Retinal pigment epithelial cell (primary cell): Measurements from ENCODE around the gene LGSN.
"Not testable (repeated sequence)": the region's sequence is repeated elsewhere in the genome, so short reads cannot be mapped to it uniquely, and the experiment has no call there.

Experiments used
- DNase-seq: peaks from one replicate; pipeline ENCODE4 v3.0.0-alpha.2; 2010; ENCODE audit warnings: low read depth
- H3K4me3 ChIP-seq: 2 replicates; pipeline ENCODE4 v1.5.1; 2011; ENCODE audit warnings: mild to moderate bottlenecking, low read length, control low read depth, moderate library complexity
- CTCF ChIP-seq: conservative IDR thresholded peaks from 2 replicates; pipeline ENCODE4 v1.5.1; 2011; ENCODE audit warnings: low read depth, low read length, control low read depth, inconsistent platforms

LGSN gene

GRCh38 chr6:63349401-63349800 lies 29.6 kb upstream of the LGSN start:
- no peak for TF ChIP-seq CTCF
- H3K4me3 ChIP-seq, result no peak overlapping the region
- DNase-seq, result no peak

GRCh38 chr6:63348836-63349235 lies 29.1 kb upstream of the LGSN start:
- no peak for DNase-seq
- TF ChIP-seq CTCF, result no peak
- no peak overlapping the region for H3K4me3 ChIP-seq

GRCh38 chr6:63347599-63347998 lies 27.8 kb upstream of the LGSN start:
- H3K4me3 ChIP-seq, result no peak overlapping the region
- peak; percentile 40 for DNase-seq
- TF ChIP-seq CTCF, result no peak

GRCh38 chr6:63346217-63346835 lies 26.5 kb upstream of the LGSN start:
- no peak for TF ChIP-seq CTCF
- no peak for DNase-seq
- H3K4me3 ChIP-seq, result no peak overlapping the region

GRCh38 chr6:63340351-63340750 lies 20.6 kb upstream of the LGSN start:
- no peak for TF ChIP-seq CTCF
- no peak for DNase-seq
- H3K4me3 ChIP-seq, result no peak overlapping the region

GRCh38 chr6:63334652-63335051 lies 14.9 kb upstream of the LGSN start:
- H3K4me3 ChIP-seq, DNase-seq: not testable (repeated sequence)

GRCh38 chr6:63333440-63333839 lies 13.7 kb upstream of the LGSN start:
- H3K4me3 ChIP-seq, result no peak overlapping the region
- no peak for TF ChIP-seq CTCF
- no peak for DNase-seq

GRCh38 chr6:63326630-63327029 lies 6.8 kb upstream of the LGSN start:
- DNase-seq, H3K4me3 ChIP-seq: not testable (repeated sequence)
